Activated naive CD4-positive, alpha-beta T cell treated with Interleukin-2 at 50 U/mL for 16 hours (primary cell): ENCODE results near the gene RPGRIP1L.

Source experiments
- DNase-seq: peaks from one replicate; pipeline ENCODE4 v3.0.0-alpha.2; 2020

The RPGRIP1L gene

GRCh38 chr16:53643474-53643873 is 60.2 kb downstream of the RPGRIP1L start:
- DNase-seq, result no peak

- DNase-seq, result no peak
These were observed 61.6 kb downstream of the RPGRIP1L start for GRCh38 chr16:53642094-53642493.

GRCh38 chr16:53636978-53637377 is 66.7 kb downstream of the RPGRIP1L start:
- no peak for DNase-seq

GRCh38 chr16:53632526-53632925 is 71.1 kb downstream of the RPGRIP1L start:
- no peak for DNase-seq

- no peak for DNase-seq
These were observed 72.2 kb downstream of the RPGRIP1L start for GRCh38 chr16:53631236-53632025.

GRCh38 chr16:53629607-53630312 is 73.9 kb downstream of the RPGRIP1L start:
- DNase-seq, result no peak

- no peak for DNase-seq
These were observed 74.5 kb downstream of the RPGRIP1L start for GRCh38 chr16:53629151-53629550.

GRCh38 chr16:53626811-53627210 is 76.8 kb downstream of the RPGRIP1L start:
- DNase-seq, result no peak

GRCh38 chr16:53626161-53626560 is 77.5 kb downstream of the RPGRIP1L start:
- no peak for DNase-seq

- no peak for DNase-seq
These were observed 78.4 kb downstream of the RPGRIP1L start for GRCh38 chr16:53625221-53625620.

- no peak for DNase-seq
These were observed 81.3 kb downstream of the RPGRIP1L start for GRCh38 chr16:53622315-53622714.

- no peak for DNase-seq
These were observed 83.2 kb downstream of the RPGRIP1L start for GRCh38 chr16:53620476-53620875.

GRCh38 chr16:53619235-53619634 is 84.4 kb downstream of the RPGRIP1L start:
- DNase-seq, result no peak

- no peak for DNase-seq
These were observed 89.3 kb downstream of the RPGRIP1L start for GRCh38 chr16:53614346-53614745.

GRCh38 chr16:53612003-53612402 is 91.7 kb downstream of the RPGRIP1L start:
- no peak for DNase-seq

GRCh38 chr16:53611179-53611696 is 92.4 kb downstream of the RPGRIP1L start:
- no peak for DNase-seq

- no peak for DNase-seq
These were observed 94.1 kb downstream of the RPGRIP1L start for GRCh38 chr16:53609536-53609935.

GRCh38 chr16:53608094-53608493 is 95.6 kb downstream of the RPGRIP1L start:
- DNase-seq, result no peak

GRCh38 chr16:53605831-53606400 is 97.7 kb downstream of the RPGRIP1L start:
- no peak for DNase-seq

GRCh38 chr16:53605356-53605755 is 98.3 kb downstream of the RPGRIP1L start:
- DNase-seq, result no peak

GRCh38 chr16:53601961-53602360 is 101.7 kb downstream of the RPGRIP1L start:
- DNase-seq, result no peak

- no peak for DNase-seq
These were observed 103.0 kb downstream of the RPGRIP1L start for GRCh38 chr16:53600616-53601015.

- DNase-seq, result no peak
These were observed 103.5 kb downstream of the RPGRIP1L start for GRCh38 chr16:53600126-53600525.

- no peak for DNase-seq
These were observed 104.1 kb downstream of the RPGRIP1L start for GRCh38 chr16:53599548-53599947.
